HG02884 (cell line): ENCODE data around the gene WDR75.
"Not testable (repeated sequence)": the region's sequence is repeated elsewhere in the genome, so short reads cannot be mapped to it uniquely, and the experiment has no call there.

ENCODE experiments used
- ATAC-seq: cut with Tn5 transposase; IDR thresholded peaks from one replicate; pipeline ENCODE4 v1.9.1; 2021; ENCODE audit warnings: mild to moderate bottlenecking, moderate library complexity; ENCODE audit not compliant: unreplicated experiment

The WDR75 gene

DNA sequence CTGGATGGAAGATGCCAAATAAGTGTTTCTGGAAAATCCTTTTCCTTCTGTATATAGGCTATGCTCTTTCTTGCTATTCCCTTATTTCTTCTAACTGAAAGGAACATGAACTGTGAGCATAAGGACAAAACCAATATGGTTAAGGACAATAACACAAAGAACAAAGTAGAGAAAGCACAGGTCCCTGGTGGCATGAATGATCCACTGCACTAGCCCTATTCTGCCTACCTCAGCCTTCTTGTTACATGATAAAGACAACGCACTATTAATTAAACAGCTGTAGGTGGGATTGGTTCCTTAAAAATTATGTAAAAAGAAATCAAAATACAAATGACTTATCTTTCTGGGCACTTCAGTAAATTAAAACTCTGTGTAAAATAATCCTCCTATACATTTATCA, 1.9 kb upstream of the WDR75 start:
- ATAC-seq, result no peak

DNA sequence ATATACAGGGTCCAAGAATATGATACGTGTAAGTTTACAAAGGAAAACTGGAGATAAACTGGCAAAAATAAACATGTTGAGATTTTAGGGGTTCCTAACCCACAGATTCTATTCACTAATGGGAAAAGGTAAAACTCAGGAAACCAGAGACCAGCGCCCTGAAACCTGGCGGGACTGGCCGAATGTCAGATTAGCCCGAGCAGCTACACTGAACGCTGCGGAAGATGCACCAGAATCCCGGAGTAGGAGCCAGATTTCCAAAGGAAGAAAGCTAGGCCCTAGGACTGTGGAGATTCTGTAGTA, 679 bp upstream of the WDR75 start:
- peak; percentile 20 for ATAC-seq

DNA sequence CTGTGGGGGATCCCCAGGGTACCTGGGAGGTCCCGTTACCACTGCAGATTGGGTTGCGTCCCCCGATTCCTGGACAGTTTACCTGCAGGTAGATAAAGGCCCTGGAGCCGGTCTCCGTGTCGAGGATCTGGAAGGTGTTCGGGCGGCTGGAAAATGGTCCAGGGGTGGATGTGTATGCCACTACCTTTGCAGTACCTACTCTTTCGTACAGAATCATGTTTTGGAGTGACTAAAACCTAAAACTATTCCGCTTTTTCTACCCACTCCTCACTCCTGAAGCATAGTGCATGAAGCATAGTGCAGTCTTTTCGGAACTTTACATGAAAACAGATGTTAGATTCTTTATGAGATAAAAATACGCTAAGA, 418 bp downstream of the WDR75 start:
- ATAC-seq, result no peak

DNA sequence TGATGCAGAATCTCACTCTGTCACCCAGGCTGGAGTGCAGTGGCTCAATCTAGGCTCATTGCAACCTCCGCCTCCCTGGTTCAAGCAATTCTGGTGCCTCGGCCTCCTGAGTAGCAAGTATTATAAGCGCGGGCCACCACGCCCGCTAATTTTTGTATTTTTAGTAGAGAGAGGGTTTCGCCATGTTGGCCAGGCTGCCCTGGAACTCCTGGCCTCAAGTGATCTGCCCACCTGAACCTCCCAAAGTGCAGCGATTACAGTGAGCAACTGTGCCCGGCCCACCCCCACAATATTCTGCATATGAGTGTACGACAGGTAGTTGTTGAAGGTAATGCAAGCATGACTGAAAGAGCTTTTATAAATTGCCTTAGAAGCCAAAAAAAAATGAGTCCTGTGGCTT, 1.2 kb downstream of the WDR75 start:
- no peak for ATAC-seq

DNA sequence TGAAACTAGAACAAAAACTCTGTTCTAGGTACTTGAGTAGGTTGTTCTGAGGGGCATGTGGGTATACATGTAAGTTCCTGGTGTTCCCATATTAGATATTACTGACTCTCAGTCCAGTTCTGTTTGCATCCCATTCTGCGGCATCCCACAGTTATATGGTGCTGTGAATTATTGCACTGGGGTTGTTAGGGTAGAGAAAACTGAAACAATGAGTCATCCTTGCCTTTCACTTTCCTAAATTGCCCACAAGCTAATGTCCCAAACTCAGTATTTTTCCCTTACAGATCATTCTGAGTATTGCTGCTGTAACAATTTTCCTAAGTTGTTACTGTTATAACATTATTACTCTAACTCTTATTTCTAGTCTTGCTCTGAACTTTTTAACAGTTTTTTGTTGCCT, 3.0 kb downstream of the WDR75 start:
- ATAC-seq, result peak; percentile 36

DNA sequence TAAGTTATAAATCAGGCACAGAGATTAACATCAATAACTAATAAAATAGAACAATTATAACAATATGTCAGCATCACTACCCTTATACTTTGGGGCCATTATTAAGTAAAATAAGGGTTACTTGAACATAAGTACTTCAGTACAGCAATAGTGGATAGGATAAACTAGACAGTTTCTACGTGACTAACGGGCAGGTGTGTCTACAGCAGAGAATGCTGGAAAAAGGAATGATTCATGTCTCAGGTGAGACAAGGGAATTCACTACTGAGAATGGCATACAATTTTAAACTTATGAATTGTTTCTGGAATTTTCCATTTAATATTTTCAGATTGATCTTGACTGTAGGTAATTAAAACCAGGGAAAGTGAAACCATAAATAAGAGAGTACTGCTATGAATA, 5.5 kb downstream of the WDR75 start:
- no peak for ATAC-seq

DNA sequence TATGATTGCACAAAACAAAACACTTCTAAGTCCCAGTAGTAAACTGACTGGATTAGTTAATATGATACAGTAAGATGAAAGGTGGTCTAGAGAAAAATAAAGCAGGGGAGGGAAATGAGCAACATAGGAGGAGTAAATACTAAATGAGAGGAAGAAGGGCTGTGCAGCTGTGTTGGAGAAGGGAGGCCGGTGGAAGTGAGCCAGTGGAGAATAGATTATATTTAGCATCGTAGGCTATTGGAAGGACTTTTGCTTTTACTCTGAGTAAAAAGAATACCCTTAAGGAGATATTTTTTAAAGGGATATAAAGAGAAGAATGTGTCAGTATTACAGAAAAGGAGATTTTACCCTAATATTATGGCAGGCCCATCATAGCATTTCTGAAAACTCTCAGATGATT, 12.7 kb downstream of the WDR75 start:
- no peak for ATAC-seq

DNA sequence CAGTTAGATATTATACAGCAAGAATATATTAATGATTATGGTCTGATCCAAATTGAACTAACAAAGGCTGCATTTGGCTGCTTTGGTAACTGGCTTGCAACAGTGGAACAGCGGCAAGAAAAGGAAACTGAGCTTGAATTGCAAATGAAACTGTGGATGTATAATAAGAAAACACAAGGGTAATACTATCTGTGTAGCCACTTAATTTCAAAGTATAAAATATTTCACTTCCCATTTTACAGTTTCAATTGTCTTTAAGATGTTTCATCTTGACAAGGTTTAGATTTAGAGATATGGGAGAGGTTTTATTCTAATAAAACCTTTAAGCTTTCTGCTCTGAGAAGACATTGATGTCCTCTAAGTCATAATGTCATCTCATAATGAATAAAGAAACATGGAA, 23.8 kb downstream of the WDR75 start:
- no peak for ATAC-seq

DNA sequence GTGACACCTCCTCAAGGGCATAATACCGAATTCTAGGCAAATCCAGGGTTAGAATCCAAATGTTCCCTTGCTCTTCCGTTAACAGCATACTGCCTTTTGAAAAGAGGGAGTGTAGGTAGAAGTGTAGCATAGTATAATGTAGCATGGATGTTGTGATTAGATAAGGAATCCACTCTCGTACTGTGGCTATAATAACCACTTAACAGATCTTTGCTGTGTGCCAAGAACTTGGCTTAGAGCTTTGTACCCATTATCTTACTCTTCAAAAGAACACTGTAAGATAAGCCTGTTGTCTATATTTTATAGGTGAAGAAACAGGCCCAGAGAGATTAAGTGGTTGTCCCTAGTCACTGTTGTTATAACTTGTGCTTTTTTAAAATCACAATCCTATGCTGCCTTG, 24.2 kb downstream of the WDR75 start:
- no peak for ATAC-seq

DNA sequence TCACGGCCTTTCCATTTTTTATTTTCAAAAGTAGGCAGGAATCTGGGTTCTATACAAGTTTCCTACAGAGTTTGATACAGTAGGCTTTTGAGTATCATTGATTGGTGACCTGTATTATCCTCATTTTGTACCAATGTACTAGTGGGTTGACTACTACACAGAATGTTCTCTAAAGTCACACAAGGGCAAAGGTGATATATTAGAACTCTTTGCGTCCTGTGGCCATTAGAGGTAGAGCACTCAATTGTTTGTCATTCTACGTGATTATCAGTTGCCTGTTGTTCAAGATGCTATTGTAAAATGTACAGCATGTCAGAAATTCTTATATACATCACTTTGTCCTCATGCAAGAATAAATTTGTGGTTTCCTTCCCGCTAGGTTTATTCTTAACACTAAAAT, 24.8 kb downstream of the WDR75 start:
- no peak for ATAC-seq

DNA sequence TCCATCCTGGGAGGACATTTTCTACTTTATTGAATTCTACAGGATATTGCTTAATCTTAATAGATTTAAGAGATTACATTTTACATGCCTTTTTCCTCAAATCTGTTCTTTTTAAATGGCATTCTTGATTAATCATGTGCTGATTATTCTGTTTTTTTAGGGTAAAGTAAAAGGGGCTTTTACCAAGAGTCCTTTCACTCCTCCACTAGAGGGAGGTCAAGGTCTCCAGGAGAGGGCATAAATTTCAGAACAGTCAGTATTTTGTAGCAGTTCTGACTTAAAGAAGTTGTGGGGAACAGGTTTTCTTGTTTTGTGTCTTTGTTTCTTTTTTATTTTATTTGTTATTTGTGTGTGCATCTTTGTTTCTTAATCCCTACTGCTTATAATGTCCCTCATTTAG, 25.4 kb downstream of the WDR75 start:
- no peak for ATAC-seq

DNA sequence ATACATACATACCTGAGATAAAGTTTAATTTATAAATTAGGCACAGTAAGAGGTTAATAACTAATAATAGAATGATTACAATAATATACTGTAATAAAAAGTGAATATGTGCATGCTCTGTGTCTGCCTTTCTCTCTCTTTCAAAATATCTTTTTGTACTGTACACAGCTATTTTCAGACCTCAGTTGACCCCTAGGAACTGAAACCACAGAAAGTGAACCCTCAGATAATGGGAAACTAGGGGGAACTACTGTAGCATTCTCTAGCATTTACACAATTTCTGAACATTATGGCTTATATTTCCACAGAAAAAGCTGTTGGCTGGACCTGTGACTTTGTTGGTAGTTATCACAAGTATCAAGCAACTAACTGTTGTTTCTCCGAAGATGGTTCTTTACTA, 25.9 kb downstream of the WDR75 start:
- ATAC-seq, result no peak

DNA sequence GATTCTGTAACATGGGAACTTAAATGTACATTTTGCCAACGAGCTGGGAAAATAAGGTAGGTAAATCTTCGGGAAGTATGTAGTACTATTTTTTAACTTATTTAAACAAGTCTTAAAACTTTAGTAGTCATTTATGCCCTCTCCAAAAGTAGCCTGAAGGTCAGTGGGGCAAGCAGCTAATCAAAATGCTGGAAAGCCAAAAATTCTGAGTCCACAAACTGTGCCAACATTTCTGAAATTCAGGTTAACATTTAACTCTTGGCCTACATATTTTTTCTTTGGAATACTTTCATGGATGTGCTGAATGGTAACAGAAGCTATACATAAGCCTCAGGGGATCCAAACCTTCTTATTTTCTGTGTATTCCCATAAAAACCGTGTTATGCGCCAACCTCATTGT, 26.3 kb downstream of the WDR75 start:
- no peak for ATAC-seq

DNA sequence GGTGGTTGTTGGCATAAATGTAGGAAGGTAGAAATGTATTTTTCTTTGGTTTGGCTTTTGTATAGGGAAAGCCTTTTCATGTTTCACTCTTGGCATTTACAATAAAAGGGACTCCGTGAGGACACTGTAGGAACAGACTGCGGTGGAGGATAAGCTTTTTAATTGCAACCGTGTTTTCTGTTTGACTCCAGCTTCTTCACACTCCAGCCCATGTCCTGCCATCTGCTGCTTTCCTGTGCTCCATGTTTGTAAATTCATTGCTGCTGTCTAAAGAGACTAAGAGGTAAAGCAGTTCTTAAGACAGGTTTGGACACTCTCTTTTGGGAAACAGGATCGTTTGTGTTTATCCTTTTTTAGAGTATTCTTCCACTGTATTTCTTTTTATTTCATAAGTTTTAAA, 33.3 kb downstream of the WDR75 start:
- no peak for ATAC-seq

DNA sequence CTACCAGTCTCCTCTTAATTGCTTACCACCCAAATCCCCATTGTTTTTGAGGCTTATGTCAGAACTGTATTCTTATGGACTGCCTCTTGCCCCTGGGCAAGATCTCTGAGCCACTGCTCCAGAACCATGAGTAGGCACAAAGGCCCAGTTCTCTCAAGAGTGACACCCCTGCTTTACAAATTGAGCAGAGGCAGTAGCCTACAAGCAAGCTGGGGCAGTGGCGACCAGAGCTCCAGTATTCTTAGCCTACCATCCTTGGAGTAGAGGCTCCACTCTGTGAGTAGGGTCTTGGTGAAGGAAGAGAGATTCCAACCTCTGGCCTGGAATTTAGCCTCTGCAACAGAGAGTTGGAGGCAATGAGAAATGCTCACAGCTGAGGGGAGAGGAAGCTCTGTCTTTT, 36.5 kb downstream of the WDR75 start:
- no peak for ATAC-seq

DNA sequence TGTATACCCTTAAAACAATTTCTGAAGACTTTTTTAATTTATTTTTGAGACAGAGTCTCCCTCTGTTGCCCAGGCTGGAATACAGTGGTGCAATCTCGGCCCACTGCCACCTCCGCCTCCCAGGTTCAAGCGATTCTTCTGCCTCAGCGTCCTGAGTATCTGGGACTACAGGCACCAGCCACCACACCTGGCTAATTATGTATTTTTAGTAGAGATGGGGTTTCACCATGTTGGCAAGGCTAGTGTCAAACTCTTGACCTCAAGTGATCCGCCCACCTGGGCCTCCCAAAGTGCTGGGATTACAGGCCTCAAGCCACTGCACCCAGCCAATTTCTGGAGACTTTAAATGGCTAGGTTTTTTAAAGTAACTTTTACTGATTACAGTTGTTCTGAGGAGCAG, 37.0 kb downstream of the WDR75 start:
- not testable (repeated sequence) for ATAC-seq

DNA sequence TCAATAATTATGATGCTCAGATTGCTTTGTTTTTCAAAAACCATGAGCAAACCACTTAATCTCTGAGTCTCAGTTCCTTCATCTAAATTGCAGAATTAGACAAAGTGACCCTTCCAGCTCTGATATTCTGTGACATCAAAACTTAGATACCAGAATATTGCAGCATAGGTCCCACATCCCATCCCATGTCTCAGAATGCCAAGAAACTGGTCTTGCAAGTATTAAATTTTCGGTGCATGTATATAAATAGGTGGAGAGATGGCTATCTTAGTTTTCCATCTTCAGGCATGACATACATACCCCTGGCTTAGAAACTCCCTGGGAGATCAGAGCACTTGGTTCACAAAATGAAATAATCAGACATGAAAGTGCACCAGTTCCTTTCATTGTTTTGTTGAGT, 39.8 kb downstream of the WDR75 start:
- no peak for ATAC-seq

DNA sequence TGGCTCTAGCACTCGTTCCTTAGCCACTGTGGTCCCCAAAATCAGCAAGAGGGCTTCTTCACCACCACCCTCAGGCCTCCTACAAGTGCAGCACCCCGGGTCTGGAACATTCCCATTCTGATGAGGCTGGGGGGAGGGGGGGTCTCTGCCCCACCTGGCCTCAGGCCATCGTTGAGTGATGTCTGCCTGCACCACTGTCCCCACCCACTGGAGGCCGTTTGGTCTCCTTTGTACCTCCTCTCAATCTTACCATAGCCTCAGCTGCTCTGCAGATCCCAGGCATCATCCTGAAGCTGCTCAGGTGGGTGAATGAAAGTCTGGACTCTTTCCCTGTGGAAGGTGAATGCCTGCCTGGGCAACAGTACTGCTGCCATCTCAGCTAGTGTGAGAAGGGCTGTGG, 42.3 kb downstream of the WDR75 start:
- no peak for ATAC-seq

DNA sequence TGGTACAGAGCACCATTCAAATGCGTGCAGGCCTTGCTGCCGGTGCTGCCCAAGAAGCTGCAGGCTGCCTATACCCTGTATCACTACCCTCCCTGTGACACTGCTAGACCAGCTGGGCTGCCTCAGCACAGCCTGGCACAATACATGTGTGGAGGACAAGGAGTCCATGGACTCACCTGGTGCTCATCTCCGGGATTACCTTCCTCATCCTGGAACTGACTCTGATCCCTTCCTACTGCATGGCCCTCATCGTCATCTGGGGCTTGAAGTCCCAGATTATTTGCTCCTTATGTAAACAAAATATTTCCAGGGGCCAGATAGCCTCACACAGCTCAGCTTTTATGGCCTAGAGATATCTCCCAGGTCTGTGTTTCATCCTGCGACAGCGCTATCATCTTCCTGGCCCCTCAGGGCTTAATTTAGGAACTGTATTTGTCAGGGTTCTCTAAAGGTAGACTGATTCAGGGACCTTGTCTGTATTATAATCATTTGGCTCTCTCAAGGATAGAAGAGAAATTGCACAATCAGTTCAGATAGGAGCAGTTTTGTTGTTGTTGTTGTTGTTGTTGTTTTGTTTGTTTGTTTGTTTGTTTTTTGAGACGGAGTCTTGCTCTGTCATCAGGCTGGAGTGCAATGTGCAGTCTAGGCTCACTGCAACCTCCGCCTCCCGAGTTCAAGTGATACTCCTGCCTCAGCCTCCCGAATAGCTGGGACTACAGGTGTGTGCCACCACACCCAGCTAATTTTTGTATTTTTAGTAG, 42.9 kb downstream of the WDR75 start:
- no peak for ATAC-seq

DNA sequence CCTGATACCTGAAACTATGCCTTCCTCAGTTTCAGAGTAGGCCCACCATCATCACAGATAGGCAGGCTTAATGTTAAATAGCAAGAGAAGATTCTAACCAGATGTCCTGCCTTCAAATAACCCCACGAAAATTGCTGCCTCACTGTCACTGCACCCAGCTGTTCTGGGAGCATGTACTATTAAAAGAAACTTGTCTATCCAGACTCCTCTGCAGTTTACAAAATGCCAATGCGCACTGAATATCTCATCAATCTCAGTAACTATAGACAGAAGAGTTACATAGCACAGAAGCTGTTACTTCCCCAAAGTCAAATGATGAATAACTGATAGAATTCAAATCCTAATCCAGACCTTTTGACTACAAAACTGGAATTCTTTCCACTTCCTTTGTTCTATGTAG, 43.9 kb downstream of the WDR75 start:
- ATAC-seq, result no peak

DNA sequence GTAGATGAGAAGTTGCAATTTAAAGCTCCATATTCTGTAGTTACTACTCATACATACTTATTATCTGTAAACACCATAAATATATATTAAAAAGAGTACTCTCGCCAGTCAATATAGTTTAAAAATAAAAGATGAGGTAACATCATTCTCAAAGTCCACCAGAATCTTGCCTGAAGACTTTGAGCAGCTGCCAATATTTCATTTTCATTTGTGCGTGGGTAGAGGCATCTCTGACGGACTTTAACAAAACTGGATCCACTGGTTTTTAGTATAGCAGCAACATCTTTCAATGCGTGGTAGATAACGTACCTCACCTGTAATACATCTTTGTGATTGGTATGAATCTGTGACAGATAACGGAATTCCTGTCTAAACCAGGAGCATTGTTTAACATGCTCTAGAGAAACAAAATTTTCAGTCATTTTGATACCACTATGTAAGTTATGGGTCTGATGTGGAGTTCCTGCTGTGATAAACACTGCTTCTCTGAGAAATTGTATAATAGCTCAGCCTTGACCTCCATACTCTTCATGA, 45.0 kb downstream of the WDR75 start:
- no peak for ATAC-seq

DNA sequence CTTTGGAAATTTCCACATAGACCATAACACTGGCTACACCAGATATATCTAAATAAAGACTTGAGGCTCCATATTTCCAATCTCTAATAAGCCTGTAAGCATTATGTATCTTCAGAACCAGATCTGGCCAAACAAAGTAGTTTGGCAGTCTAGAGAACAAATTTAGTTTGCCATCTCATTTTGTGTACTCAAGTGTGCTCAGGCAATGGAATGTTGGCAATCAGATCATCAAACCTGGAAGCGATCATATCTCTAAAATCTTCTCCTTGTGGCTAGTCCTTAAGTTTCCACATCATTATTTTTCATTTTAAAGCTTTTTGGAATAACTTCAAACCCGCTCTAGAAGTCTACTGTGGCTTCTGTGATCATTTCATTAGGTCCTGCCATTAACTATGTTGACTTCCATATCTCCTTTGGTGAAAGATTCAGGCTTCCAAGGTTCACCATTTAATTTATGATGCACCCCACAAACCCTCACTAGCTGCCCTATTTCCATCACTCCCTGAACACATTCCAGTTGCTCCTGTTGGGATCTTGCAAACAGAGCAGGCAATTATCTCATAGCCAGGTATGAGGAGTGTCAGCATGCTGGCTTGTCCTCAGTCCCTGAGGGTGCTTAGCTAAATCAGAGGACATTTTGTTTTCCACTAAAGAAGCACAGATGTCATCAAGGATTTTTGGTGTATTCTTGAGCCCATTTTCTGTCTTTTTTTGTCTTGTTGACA, 46.2 kb downstream of the WDR75 start:
- ATAC-seq, result no peak

DNA sequence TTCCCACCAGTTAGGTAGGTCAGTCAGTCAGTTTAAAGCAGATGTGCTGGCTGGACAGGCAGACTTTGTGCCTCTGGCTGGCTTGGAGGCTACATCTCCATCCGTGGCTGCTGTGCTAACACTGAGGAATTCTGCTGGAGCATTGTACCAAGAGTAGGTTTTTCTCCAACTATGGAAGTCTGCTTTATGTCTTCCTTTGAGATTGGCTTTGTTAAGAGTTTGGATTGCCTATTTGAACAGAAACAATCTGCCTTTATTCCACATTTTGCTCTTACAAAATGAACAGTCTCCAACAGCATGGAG, 46.7 kb downstream of the WDR75 start:
- ATAC-seq, result no peak
